OCI-LY3 (cell line): ENCODE measurements around the gene SIMC1.
"Not testable (repeated sequence)": the region's sequence is repeated elsewhere in the genome, so short reads cannot be mapped to it uniquely, and the experiment has no call there.

Experiments
- EZH2phosphoT487 ChIP-seq: fragments of 200-600 bp; shearing (Covaris generic); IDR thresholded peaks from 2 replicates; pipeline ENCODE4 v1.6.1; 2018; ENCODE audit warnings: antibody characterized with exemption, mixed run types, low read depth
- TF ChIP-seq, protein P1 (sequence below): fragments of 200-600, 300-600 bp; sonication (generic); IDR thresholded peaks from 2 replicates; pipeline ENCODE4 v1.5.1; 2014; ENCODE audit warnings: antibody characterized with exemption, low read length, low read depth

DNA sequence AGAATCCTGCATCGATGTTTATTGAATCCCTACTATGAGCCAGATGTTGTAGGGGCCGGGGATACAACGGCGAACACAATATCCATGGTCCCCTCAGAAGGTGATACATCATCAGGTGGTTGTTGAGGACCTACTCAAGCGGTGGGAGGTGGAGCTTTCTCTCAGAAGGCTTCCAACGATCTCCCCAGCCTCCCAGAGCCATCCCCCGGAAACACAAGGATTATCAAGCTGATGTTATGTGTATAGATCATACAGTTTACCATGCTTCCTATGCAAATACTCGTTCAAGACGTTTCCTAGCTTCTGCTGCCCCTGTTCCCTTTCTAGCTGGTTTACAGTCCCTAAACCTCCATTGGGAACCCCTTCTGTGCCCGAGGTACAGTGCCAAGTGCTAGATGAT, 1.1 kb downstream of the SIMC1 start:
- TF ChIP-seq, protein P1, sequence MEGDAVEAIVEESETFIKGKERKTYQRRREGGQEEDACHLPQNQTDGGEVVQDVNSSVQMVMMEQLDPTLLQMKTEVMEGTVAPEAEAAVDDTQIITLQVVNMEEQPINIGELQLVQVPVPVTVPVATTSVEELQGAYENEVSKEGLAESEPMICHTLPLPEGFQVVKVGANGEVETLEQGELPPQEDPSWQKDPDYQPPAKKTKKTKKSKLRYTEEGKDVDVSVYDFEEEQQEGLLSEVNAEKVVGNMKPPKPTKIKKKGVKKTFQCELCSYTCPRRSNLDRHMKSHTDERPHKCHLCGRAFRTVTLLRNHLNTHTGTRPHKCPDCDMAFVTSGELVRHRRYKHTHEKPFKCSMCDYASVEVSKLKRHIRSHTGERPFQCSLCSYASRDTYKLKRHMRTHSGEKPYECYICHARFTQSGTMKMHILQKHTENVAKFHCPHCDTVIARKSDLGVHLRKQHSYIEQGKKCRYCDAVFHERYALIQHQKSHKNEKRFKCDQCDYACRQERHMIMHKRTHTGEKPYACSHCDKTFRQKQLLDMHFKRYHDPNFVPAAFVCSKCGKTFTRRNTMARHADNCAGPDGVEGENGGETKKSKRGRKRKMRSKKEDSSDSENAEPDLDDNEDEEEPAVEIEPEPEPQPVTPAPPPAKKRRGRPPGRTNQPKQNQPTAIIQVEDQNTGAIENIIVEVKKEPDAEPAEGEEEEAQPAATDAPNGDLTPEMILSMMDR, result not testable (repeated sequence)
- TF ChIP-seq EZH2phosphoT487, result not testable (repeated sequence)
